Parathyroid adenoma (tissue), 2 donors: ENCODE data around the gene LDHAL6B.

Experiments used
- H2AFZ ChIP-seq: fragments of 300-600 bp; sonication (generic); one replicate; pipeline ENCODE4 v1.7.0; 2017; ENCODE audit warnings: antibody characterized with exemption, mild to moderate bottlenecking
- H3K27ac ChIP-seq: fragments of 300-600 bp; sonication (generic); one replicate; pipeline ENCODE4 v1.7.0; 2017
- H3K27me3 ChIP-seq: fragments of 300-600 bp; sonication (generic); one replicate; pipeline ENCODE4 v1.7.0; 2017; ENCODE audit warnings: low read length; ENCODE audit not compliant: control insufficient read depth, insufficient read depth
- H3K36me3 ChIP-seq: fragments of 300-600 bp; sonication (generic); one replicate; pipeline ENCODE4 v1.7.0; 2017; ENCODE audit warnings: low read length; ENCODE audit not compliant: control insufficient read depth, insufficient read depth
- H3K4me1 ChIP-seq: fragments of 300-600 bp; sonication (generic); one replicate; pipeline ENCODE4 v1.7.0; 2017; ENCODE audit warnings: control low read depth
- H3K4me2 ChIP-seq: fragments of 300-600 bp; sonication (generic); one replicate; pipeline ENCODE4 v1.7.0; 2017; ENCODE audit warnings: low read length
- H3K4me3 ChIP-seq: fragments of 300-600 bp; sonication (generic); one replicate; pipeline ENCODE4 v1.7.0; 2017; ENCODE audit warnings: low read depth, low read length
- H3K79me2 ChIP-seq: fragments of 300-600 bp; sonication (generic); one replicate; pipeline ENCODE4 v1.7.0; 2017; ENCODE audit warnings: control low read depth
- H3K9ac ChIP-seq: fragments of 300-600 bp; sonication (generic); one replicate; pipeline ENCODE4 v1.7.0; 2017; ENCODE audit warnings: mild to moderate bottlenecking
- H3K9me3 ChIP-seq: fragments of 300-600 bp; sonication (generic); one replicate; pipeline ENCODE4 v1.7.0; 2017; ENCODE audit warnings: low read length; ENCODE audit not compliant: control insufficient read depth
- CTCF ChIP-seq: fragments of 300-600 bp; sonication (generic); IDR thresholded peaks from one replicate; pipeline ENCODE4 v1.7.0; 2017; ENCODE audit warnings: antibody characterized with exemption, mild to moderate bottlenecking
- donor health status: primary hyperparathyroidism.

The LDHAL6B gene

GRCh38 chr15:59205839-59206622, 612 bp upstream of the LDHAL6B start:
- Histone ChIP-seq H3K9ac (no peak overlapping the region), H3K4me3 (no peak overlapping the region), H3K4me2 (no peak overlapping the region), H3K9me3 (no peaks in the 10 kb centered on the region), H3K36me3 (no peaks in the 10 kb centered on the region), H3K27me3 (no peaks in the 10 kb centered on the region), H2AFZ (no peak overlapping the region), H3K27ac (no peak overlapping the region), H3K79me2 (no peaks in the 10 kb centered on the region), H3K4me1 (no peaks in the 10 kb centered on the region)
- no peak for TF ChIP-seq CTCF

GRCh38 chr15:59208613-59209249, 2.1 kb downstream of the LDHAL6B start:
- no peak for TF ChIP-seq CTCF
- H3K79me2 ChIP-seq, result no peaks in the 10 kb centered on the region
- no peak overlapping the region for H3K27ac ChIP-seq
- H3K9ac ChIP-seq, result no peak overlapping the region
- H3K4me1 ChIP-seq, result no peaks in the 10 kb centered on the region
- no peaks in the 10 kb centered on the region for H3K27me3 ChIP-seq
- no peak overlapping the region for H2AFZ ChIP-seq
- H3K9me3 ChIP-seq, result no peaks in the 10 kb centered on the region
- no peak overlapping the region for H3K4me2 ChIP-seq
- H3K36me3 ChIP-seq, result no peaks in the 10 kb centered on the region
- H3K4me3 ChIP-seq, result no peak overlapping the region

- Histone ChIP-seq H3K4me2 (no peak overlapping the region), H3K79me2 (no peaks in the 10 kb centered on the region), H3K4me1 (no peaks in the 10 kb centered on the region), H3K27me3 (no peaks in the 10 kb centered on the region), H3K36me3 (no peaks in the 10 kb centered on the region), H3K27ac (no peak overlapping the region), H3K9ac (no peak overlapping the region), H2AFZ (no peak overlapping the region), H3K4me3 (no peak overlapping the region), H3K9me3 (no peaks in the 10 kb centered on the region)
- TF ChIP-seq CTCF, result no peak
These were observed 3.5 kb downstream of the LDHAL6B start for GRCh38 chr15:59210186-59210585.

- Histone ChIP-seq H3K36me3 (no peaks in the 10 kb centered on the region), H2AFZ (no peak overlapping the region), H3K9me3 (no peaks in the 10 kb centered on the region), H3K4me2 (no peak overlapping the region), H3K27ac (no peak overlapping the region), H3K4me3 (no peak overlapping the region), H3K4me1 (no peaks in the 10 kb centered on the region), H3K9ac (no peak overlapping the region), H3K79me2 (no peaks in the 10 kb centered on the region), H3K27me3 (no peaks in the 10 kb centered on the region)
- no peak for TF ChIP-seq CTCF
These were observed 10.3 kb downstream of the LDHAL6B start for GRCh38 chr15:59216911-59217310.
